ENCODE results near the gene XYLT1.

Gene XYLT1

GRCh38 chr16:17389384-17389783, 81.4 kb downstream of the XYLT1 start:
- no peak overlapping the region for H3K4me2 ChIP-seq (ENCODE audit: low read length)

GRCh38 chr16:17387256-17387655, 83.5 kb downstream of the XYLT1 start:
- Histone ChIP-seq H3K36me3 (replicated peaks; ENCODE audit: low read depth, low read length) (no peaks in the 10 kb centered on the region), H3K4me3 (ENCODE audit: low read length) (no peak overlapping the region), H3K27me3 (ENCODE audit: low read depth, low read length) (0 out of 2 replicates have a peak, but pooled peaks cover 16% of the 10 kb centered on the region), H4K20me1 (ENCODE audit: insufficient read depth, low read length) (no peaks in the 10 kb centered on the region), H3K9me3 (ENCODE audit: insufficient read depth, low read length) (no peaks in the 10 kb centered on the region), H3K4me1 (ENCODE audit: low read length) (no peaks in the 10 kb centered on the region), H3K79me2 (ENCODE audit: low read length) (no peaks in the 10 kb centered on the region), H3K9ac (ENCODE audit: low read length) (no peak overlapping the region), H2AFZ (ENCODE audit: low read depth, low read length) (no peak overlapping the region), H3K4me2 (ENCODE audit: low read length) (no peak overlapping the region), H3K27ac (ENCODE audit: low read length) (no peak overlapping the region)
- TF ChIP-seq CTCF (IDR thresholded peaks at IDR 0.05; ENCODE audit: low read depth, low read length) (no peak), EZH2phosphoT487 (IDR thresholded peaks at IDR 0.05; ENCODE audit: low read depth) (no peak)

More at GRCh38 chr16:17389384-17389783, 81.4 kb downstream of the XYLT1 start:
- Histone ChIP-seq H4K20me1 (ENCODE audit: insufficient read depth, low read length) (no peaks in the 10 kb centered on the region), H3K4me1 (ENCODE audit: low read length) (no peaks in the 10 kb centered on the region), H3K27me3 (ENCODE audit: low read depth, low read length) (0 out of 2 replicates have a peak, but pooled peaks cover 16% of the 10 kb centered on the region), H3K79me2 (ENCODE audit: low read length) (no peaks in the 10 kb centered on the region), H3K27ac (ENCODE audit: low read length) (no peak overlapping the region), H2AFZ (ENCODE audit: low read depth, low read length) (no peak overlapping the region), H3K9ac (ENCODE audit: low read length) (no peak overlapping the region), H3K9me3 (ENCODE audit: insufficient read depth, low read length) (no peaks in the 10 kb centered on the region), H3K4me3 (ENCODE audit: low read length) (no peak overlapping the region), H3K36me3 (replicated peaks; ENCODE audit: low read depth, low read length) (no peaks in the 10 kb centered on the region)
- no peak for TF ChIP-seq CTCF (IDR thresholded peaks at IDR 0.05; ENCODE audit: low read depth, low read length)
- TF ChIP-seq EZH2phosphoT487 (IDR thresholded peaks at IDR 0.05; ENCODE audit: low read depth), result no peak

GRCh38 chr16:17386229-17386628, 84.5 kb downstream of the XYLT1 start:
- H3K36me3 ChIP-seq (replicated peaks; ENCODE audit: low read depth, low read length), result no peaks in the 10 kb centered on the region
- no peak overlapping the region for H3K9ac ChIP-seq (ENCODE audit: low read length)
- H3K9me3 ChIP-seq (ENCODE audit: insufficient read depth, low read length), result no peaks in the 10 kb centered on the region
- no peak overlapping the region for H3K27ac ChIP-seq (ENCODE audit: low read length)
- no peak overlapping the region for H3K4me3 ChIP-seq (ENCODE audit: low read length)
- H3K79me2 ChIP-seq (ENCODE audit: low read length), result no peaks in the 10 kb centered on the region
- H3K4me1 ChIP-seq (ENCODE audit: low read length), result no peaks in the 10 kb centered on the region
- no peak overlapping the region for H2AFZ ChIP-seq (ENCODE audit: low read depth, low read length)
- H4K20me1 ChIP-seq (ENCODE audit: insufficient read depth, low read length), result no peaks in the 10 kb centered on the region
- H3K27me3 ChIP-seq (ENCODE audit: low read depth, low read length), result 0 out of 2 replicates have a peak, but pooled peaks cover 16% of the 10 kb centered on the region
- no peak for TF ChIP-seq EZH2phosphoT487 (IDR thresholded peaks at IDR 0.05; ENCODE audit: low read depth)
- no peak for TF ChIP-seq CTCF (IDR thresholded peaks at IDR 0.05; ENCODE audit: low read depth, low read length)
- H3K4me2 ChIP-seq (ENCODE audit: low read length), result no peak overlapping the region

- no peaks in the 10 kb centered on the region for H3K79me2 ChIP-seq (ENCODE audit: low read length)
- TF ChIP-seq CTCF (IDR thresholded peaks at IDR 0.05; ENCODE audit: low read depth, low read length), result no peak
- no peak for TF ChIP-seq EZH2phosphoT487 (IDR thresholded peaks at IDR 0.05; ENCODE audit: low read depth)
- no peaks in the 10 kb centered on the region for H3K9me3 ChIP-seq (ENCODE audit: insufficient read depth, low read length)
- H3K27ac ChIP-seq (ENCODE audit: low read length), result no peak overlapping the region
- H4K20me1 ChIP-seq (ENCODE audit: insufficient read depth, low read length), result no peaks in the 10 kb centered on the region
- peaks cover 16% of the 10 kb centered on the region; the same call in 1 of the 2 replicates for H3K27me3 ChIP-seq (ENCODE audit: low read depth, low read length)
- no peak overlapping the region for H3K4me3 ChIP-seq (ENCODE audit: low read length)
- H3K36me3 ChIP-seq (replicated peaks; ENCODE audit: low read depth, low read length), result no peaks in the 10 kb centered on the region
- no peak overlapping the region for H3K9ac ChIP-seq (ENCODE audit: low read length)
- H3K4me2 ChIP-seq (ENCODE audit: low read length), result no peak overlapping the region
- peaks cover 8% of the 10 kb centered on the region for H3K4me1 ChIP-seq (ENCODE audit: low read length)
- no peak overlapping the region for H2AFZ ChIP-seq (ENCODE audit: low read depth, low read length)
These were observed 86.3 kb downstream of the XYLT1 start for GRCh38 chr16:17384471-17384870.

Data from OCI-LY3 (cell line).